HL-60/S4 treated with phorbol 12-myristate 13-acetate at 8.2 ng/mL for 4 days and 3 days (cell line): ENCODE results near the gene CLEC11A.
"Not testable (repeated sequence)": the region's sequence is repeated elsewhere in the genome, so short reads cannot be mapped to it uniquely, and the experiment has no call there.

Experiments
- in situ Hi-C: fragments of 300-500 bp; cut with MboI; formaldehyde crosslinking; loops from 2 replicates; pipeline ENCODE4 v1.15.0; 2022; ENCODE audit warnings: low sequenced_read_pairs

CLEC11A gene

DNA sequence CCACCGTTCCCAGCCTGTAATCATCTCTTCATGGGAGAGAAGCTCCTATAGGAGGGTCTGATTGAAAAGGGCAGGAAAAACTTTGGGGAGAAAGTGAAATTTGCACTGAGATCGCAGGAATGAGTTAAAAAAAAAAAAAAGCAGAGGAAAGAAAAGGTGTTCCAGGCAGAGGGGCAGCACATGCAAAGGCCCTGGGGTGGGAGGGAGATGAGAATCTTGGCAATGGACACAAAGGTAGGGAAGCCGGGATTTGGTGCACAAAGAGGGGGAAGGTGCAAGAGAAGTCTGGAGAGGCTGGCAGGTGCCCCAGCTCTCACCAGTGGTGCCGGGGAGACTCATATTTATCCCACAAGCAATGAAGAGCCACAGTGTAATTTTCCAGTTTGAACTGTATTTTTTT is 30.7 kb downstream of the CLEC11A start:
- in situ Hi-C loops, result no loop called here

DNA sequence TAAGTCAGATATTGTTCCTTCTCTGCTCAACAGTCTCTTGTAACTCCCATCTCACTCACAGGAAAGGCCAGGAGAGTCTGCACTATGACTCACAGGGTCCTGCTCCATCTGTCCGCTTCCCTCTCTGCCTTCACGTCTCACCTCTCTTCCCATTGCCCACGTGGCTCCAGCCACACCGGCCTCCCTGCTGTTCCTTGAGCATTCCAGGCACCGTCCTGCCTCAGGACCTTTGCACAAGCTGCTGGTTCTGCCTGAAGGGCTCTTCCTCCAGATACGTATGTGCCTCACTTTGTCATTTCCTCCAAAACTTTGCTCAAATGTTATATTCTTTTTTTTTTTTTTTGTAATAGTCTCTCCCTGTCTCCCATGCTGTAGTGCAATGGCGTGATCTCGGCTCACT is 33.1 kb downstream of the CLEC11A start:
- in situ Hi-C loops, result not testable (repeated sequence)

DNA sequence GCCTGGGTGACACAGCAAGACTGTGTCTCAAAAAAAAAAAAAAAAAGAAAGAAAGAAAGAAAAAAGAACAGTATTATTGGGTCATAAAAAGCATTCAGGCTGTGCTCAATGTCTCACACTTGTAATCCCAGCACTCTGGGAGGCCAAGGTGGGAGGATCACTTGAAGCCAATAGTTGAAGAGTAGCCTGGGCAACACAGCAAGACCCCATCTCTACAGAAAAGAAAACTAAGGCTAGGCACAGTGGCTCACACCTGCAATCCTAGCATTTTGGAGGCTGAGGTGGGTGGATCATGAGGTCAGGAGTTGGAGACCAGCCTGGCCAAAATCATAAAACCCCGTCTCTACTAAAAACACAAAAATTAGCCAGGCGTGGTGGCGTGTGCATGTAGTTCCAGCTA is 34.5 kb downstream of the CLEC11A start:
- in situ Hi-C loops, result not testable (repeated sequence)

DNA sequence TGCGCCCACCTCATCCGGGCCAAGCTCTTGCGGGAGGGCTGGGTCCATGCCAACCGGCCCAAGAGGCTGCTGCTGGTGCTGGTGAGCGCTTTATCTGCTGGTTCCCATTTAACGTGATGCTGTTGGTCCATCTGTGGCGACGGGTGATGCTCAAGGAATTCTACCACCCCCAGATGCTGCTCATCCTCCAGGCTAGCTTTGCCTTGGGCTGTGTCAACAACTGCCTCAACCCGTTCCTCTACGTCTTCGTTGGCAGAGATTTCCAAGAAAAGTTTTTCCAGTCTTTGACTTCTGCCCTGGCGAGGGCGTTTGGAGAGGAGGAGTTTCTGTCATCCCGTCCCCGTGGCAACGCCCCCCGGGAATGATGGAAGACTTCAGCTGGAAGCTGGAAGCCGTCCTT is 35.9 kb downstream of the CLEC11A start:
- in situ Hi-C loops, result not testable (repeated sequence)

DNA sequence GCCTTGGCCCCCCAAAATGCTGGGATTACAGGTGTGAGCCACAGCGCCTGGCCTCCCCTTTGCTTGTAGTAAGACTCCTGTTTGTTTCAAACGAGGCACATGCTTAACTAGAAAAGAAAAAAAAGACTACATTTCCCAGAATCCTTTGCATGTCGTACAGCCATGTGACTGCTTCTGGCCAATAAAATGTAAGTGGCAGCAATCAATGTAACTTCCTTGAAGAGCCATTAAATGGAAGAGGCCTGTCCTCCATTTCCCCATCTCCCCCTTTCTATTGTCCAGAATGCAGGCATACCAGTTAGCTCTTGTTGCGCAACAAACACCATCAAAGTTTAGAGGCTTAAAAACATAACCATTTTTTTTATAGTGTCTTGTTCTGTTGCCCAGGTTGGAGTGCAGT is 36.7 kb downstream of the CLEC11A start:
- in situ Hi-C loops, result no loop called here

DNA sequence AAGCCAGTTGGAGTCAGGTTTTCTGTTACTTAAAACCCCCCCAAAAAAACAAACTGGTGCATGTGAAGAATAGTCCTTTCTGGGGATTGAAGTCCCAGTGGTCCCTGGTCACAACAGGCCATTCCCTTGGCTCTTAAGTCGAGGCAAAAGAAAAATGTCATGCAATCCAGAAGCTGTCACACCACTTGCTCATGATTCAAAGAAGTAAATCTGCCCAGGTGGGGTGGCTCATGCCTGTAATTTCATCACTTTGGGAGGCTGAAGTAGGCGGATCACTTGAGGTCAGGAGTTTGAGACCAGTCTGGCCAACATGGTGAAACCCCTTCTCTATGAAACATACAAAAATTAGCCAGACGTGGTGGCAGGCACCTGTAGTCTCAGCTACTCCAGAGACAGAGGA is 38.3 kb downstream of the CLEC11A start:
- in situ Hi-C loops, result not testable (repeated sequence)

DNA sequence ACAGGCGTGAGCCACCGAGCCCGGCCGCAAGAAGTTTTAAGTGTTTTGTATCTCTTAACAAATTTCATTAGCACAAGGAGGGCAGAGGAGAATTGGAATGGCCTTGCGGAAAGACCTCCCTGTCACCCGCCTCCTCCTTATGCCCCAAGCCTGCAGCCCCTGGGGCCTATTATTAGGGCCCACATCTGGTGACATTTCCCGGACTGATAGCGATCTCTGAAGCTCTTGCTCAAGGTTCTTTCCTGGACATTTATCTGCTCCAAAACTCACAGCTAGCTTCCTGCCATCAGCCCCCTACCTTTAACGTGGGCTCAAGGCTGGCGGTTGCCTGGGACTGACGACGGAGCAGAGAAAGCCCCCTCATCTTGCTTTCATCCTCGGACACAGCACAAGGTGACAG is 40.4 kb downstream of the CLEC11A start:
- in situ Hi-C loops, result not testable (repeated sequence)

DNA sequence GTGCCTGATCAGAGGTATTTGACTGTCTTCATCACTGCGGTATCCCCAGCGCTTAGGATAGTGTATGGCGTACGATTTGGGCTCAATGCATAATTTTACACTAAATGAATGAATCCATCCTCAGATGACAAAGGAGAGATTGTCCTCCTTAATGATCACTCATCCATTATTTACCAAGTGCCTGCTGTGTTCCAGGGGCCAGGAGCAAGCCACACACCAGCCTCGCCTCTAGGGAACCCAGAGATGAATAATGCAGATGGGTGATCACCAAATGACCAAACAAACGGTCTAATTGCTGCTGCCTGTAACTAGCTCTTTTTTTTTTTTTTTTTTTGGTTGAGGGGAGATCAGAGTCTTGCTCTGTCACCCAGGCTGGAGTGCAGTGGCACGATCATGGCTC is 41.2 kb downstream of the CLEC11A start:
- in situ Hi-C loops, result no loop called here

DNA sequence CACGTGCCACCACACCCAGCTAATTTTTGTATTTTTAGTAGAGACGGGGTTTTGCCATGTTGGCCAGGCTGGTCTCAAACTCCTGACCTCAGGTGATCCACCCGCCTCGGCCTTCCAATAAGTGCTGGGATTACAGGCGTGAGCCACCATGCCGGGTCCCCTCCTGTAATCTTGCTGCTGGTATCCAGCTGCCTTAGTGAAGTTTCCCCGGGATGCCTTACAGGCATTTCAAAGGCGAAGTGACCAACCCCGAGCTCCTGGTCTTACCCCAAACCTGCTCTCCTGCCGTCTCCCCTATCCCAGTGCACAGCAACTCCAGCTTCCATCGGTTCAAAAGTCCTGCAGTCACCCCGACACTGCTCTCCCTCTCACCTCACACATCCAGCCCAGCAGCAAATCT is 43.6 kb downstream of the CLEC11A start:
- in situ Hi-C loops, result not testable (repeated sequence)

DNA sequence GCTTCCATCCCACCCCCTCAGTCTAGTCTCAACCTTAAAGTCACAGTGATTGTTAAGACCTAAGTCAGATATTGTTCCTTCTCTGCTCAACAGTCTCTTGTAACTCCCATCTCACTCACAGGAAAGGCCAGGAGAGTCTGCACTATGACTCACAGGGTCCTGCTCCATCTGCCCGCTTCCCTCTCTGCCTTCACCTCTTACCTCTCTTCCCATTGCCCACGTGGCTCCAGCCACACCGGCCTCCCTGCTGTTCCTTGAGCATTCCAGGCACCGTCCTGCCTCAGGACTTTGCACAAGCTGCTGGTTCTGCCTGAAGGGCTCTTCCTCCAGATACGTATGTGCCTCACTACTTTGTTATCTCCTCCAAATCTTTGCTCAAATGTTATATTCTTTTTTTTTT is 44.1 kb downstream of the CLEC11A start:
- in situ Hi-C loops, result not testable (repeated sequence)

DNA sequence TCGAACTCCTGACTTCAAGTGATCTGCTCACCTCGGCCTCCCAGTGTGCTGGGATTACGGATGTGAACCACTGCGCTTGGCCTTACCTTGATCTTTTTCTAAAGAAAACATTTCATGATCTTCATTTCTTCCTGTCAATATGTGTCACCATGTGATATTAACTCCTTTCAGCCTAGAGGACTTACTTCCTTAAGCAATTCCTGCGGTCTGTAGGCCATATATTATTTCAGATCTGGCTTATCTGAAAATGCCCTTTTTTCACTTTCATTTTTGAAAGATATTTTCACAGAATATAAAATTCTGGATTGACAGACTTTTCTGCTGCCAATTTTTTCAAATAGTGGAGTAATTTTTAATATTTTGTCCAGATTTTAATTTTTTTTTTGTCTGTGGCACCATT is 45.1 kb downstream of the CLEC11A start:
- in situ Hi-C loops, result no loop called here

DNA sequence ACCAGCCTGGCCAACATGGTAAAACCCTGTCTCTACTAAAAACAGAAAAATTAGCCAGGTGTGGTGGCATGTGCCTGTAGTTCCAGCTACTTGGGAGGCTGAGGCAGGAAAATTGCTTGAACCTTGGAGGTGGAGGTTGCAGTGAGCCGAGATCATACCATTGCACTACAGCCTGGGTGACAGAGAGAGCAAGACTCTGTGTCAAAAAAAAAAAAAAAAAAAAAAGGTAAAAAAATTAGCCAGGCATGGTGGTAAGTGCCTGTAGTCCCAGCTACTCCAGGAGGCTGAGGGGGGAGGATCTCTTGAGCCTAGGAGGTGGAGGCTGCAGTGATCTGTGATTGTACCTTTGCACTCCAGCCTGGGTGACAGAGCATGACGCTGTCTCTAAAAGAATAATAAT is 47.0 kb downstream of the CLEC11A start, which contains the start of gene GPR32:
Gene GPR32, plus strand, starts transcription at position 301 of the 400 bp plus-strand sequence. CDS start 137 bp downstream, outside the sequence.
- in situ Hi-C loops, result not testable (repeated sequence)

DNA sequence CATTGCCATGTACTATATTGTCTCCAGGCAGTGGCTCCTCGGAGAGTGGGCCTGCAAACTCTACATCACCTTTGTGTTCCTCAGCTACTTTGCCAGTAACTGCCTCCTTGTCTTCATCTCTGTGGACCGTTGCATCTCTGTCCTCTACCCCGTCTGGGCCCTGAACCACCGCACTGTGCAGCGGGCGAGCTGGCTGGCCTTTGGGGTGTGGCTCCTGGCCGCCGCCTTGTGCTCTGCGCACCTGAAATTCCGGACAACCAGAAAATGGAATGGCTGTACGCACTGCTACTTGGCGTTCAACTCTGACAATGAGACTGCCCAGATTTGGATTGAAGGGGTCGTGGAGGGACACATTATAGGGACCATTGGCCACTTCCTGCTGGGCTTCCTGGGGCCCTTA is 47.7 kb downstream of the CLEC11A start:
- in situ Hi-C loops, result no loop called here

DNA sequence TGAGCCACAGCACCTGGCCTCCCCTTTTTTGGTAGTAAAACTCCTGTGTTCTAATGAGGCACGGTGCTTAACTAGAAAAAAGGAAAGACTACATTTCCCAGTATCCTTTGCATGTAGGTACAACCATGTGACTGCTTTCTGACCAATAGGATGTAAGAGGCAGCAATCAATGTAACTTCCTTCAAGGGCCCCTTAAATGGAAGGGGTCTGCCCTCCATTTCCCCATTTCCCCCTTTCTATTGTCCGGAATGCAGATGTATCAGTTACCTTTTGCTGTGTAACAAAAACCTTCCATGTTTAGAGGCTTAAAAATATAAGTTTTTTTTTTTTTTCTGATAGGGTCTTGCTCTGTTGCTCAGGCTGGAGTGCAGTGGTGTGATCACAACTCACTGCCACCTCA is 49.3 kb downstream of the CLEC11A start:
- in situ Hi-C loops, result no loop called here

DNA sequence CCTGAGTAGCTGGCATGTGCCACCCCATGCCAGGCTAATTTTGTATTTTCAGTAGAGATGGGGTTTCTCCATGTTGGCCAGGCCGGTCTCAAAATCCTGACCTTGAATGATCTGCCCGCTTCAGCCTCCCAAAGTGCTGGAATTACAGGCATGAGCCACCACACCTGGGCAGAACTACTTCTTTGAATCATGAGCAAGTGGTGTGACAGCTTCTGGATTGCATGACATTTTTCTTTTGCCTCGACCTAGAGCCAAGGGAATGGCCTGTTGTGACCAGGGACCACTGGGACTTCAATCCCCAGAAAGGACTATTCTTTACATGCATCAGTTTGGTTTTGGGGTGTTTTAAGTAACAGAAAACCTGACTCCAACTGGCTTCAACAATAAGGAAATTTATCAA is 49.7 kb downstream of the CLEC11A start:
- in situ Hi-C loops, result not testable (repeated sequence)

DNA sequence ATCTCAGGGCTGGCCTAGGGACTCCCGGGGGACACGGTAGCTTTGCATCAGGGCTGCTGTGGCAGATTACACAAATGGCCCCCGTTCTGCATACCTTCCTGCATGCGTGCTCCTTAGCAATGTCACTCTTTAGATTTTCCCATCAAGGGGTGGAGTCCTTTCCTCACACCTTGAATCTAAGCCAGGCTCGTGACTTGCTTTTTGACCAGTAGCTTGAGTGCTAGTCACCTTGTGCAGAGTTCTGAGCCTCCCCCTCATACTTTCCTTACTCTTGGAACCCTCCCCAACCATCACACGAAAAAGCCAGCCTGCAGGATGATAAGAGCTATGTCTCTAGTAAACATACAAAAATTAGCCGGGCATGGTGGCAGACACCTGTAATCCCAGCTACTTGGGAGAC is 50.3 kb downstream of the CLEC11A start:
- in situ Hi-C loops, result not testable (repeated sequence)
